A549 treated with Hydrocortisone at 1 μM for 4 hours (cell line): ENCODE measurements around the gene CASK. TPM values are rescaled to one million over a fixed set of nuclear protein-coding genes. Genes with fewer than 3 reads are reported as not detected.

Source experiments
- total RNA-seq: library from RNA; stranded (reverse); fragments of 200-300 nt; extraction: Qiagen RNA extraction; gene quantifications from 5 replicates; pipeline ENCODE4 v1.2.3, GENCODE V29; 2022

CASK gene
- 19.7 to 26.0 TPM (median 20.8 TPM) in 5 replicates for total RNA-seq

GRCh38 chrX:41923211-41923977 is at the start of gene CASK:
Gene CASK, minus strand, starts transcription at chrX:41923554. Its CDS starts 566 bp downstream, at chrX:41922988.

GRCh38 chrX:41723826-41724225 is 199.5 kb downstream of the CASK start, which contains the start of gene GPR82:
Gene GPR82, plus strand, starts transcription at chrX:41724181. Its CDS starts 2,846 bp downstream, at chrX:41727027.

GRCh38 chrX:41688835-41689234 is 234.5 kb downstream of the CASK start, which contains the start of gene GPR34:
Gene GPR34, plus strand, starts transcription at chrX:41688973. Its CDS starts 6,661 bp downstream, at chrX:41695634.

Other genes with a start within 250 kb of the CASK start
- 0.09 to 0.11 TPM (median 0.09 TPM) in 3 of 5 replicates, not detected in the others for gene GPR34, start 234.6 kb downstream of the CASK start, total RNA-seq
- gene GPR82, start 199.4 kb downstream of the CASK start, total RNA-seq: not detected in 5 replicates